Cardiac atrium fibroblast (primary cell): ENCODE data around the gene ANAPC1. TPM values are rescaled to one million over a fixed set of nuclear protein-coding genes. Genes with fewer than 3 reads are reported as not detected.

Source experiments
- total RNA-seq: library from RNA; depleted of rRNA; stranded (reverse); fragments of >200 nt; gene quantifications from 2 replicates; pipeline ENCODE4 v1.2.3, GENCODE V29; 2015

ANAPC1 gene
- 24.8 and 27.4 TPM in 2 replicates for total RNA-seq

GRCh38 chr2:111883661-111884591, at the start of gene ANAPC1:
Gene ANAPC1 (minus strand): TSS chr2:111884193. CDS start chr2:111880825, 3,368 bp downstream.

GRCh38 chr2:111897924-111898702, 14.1 kb upstream of the ANAPC1 start, which contains the start of gene MERTK:
Gene MERTK (plus strand): TSS chr2:111898607. CDS start chr2:111898736, 129 bp downstream.

Other genes with a start within 250 kb of the ANAPC1 start
- gene MERTK, start 14.4 kb upstream of the ANAPC1 start, total RNA-seq = 1.1 and 1.6 TPM in 2 replicates
- gene TMEM87B, start 171.1 kb upstream of the ANAPC1 start, total RNA-seq = 25.5 and 34.5 TPM in 2 replicates